Hindlimb muscle (tissue), 1 donor: Measurements from ENCODE around the gene TGFBR3L. TPM values are rescaled to one million over a fixed set of nuclear protein-coding genes. Genes with fewer than 3 reads are reported as not detected.
"Not testable (repeated sequence)": the region's sequence is repeated elsewhere in the genome, so short reads cannot be mapped to it uniquely, and the experiment has no call there.

ENCODE experiments used
- DNase-seq: peaks from one replicate; pipeline ENCODE4 v3.0.0-alpha.2; 2013
- polyA plus RNA-seq: library from polyadenylated mRNA; unstranded; fragments of 120-200 nt; gene quantifications from one replicate; pipeline ENCODE4 v1.2.1, GENCODE V29; 2013; ENCODE audit not compliant: insufficient read length

The TGFBR3L gene
- polyA plus RNA-seq, 1 donor: 0.67 TPM

- no peak for DNase-seq
These were observed 34.8 kb upstream of the TGFBR3L start for GRCh38 chr19:7879836-7880235.

GRCh38 chr19:7881910-7882309 lies 32.7 kb upstream of the TGFBR3L start:
- no peak for DNase-seq

GRCh38 chr19:7883105-7883504 lies 31.5 kb upstream of the TGFBR3L start:
- no peak for DNase-seq

- DNase-seq: no peak
These were observed 30.6 kb upstream of the TGFBR3L start for GRCh38 chr19:7883796-7884570.

GRCh38 chr19:7885818-7886217 lies 28.8 kb upstream of the TGFBR3L start:
- DNase-seq: no peak

- DNase-seq: no peak
These were observed 27.1 kb upstream of the TGFBR3L start for GRCh38 chr19:7887408-7888144.

GRCh38 chr19:7888145-7888825 lies 26.3 kb upstream of the TGFBR3L start, which contains the start of gene LRRC8E:
Gene LRRC8E (plus strand): TSS chr19:7888510. CDS start chr19:7895604, 7,094 bp downstream.
- DNase-seq: no peak

GRCh38 chr19:7888826-7889217 lies 25.8 kb upstream of the TGFBR3L start:
- DNase-seq: no peak

- DNase-seq: not testable (repeated sequence)
These were observed 21.1 kb upstream of the TGFBR3L start for GRCh38 chr19:7893362-7894101.

- DNase-seq: no peak
These were observed 19.9 kb upstream of the TGFBR3L start for GRCh38 chr19:7894612-7895309.

- no peak for DNase-seq
These were observed 19.1 kb upstream of the TGFBR3L start for GRCh38 chr19:7895565-7895964.

GRCh38 chr19:7897292-7897691 lies 17.3 kb upstream of the TGFBR3L start:
- no peak for DNase-seq

GRCh38 chr19:7898967-7899366 lies 15.7 kb upstream of the TGFBR3L start:
- no peak for DNase-seq

- no peak for DNase-seq
These were observed 14.8 kb upstream of the TGFBR3L start for GRCh38 chr19:7899751-7900378.

- DNase-seq: no peak
These were observed 14.2 kb upstream of the TGFBR3L start for GRCh38 chr19:7900401-7900870.

- no peak for DNase-seq
These were observed 13.7 kb upstream of the TGFBR3L start for GRCh38 chr19:7900931-7901330.

GRCh38 chr19:7901337-7901736 lies 13.3 kb upstream of the TGFBR3L start:
- DNase-seq: no peak

GRCh38 chr19:7902796-7903243 lies 11.8 kb upstream of the TGFBR3L start:
- no peak for DNase-seq

- peak; percentile 100 for DNase-seq
These were observed 11.2 kb upstream of the TGFBR3L start, which contains the start of gene MAP2K7 for GRCh38 chr19:7903244-7904073. Gene MAP2K7 (plus strand): TSS chr19:7903877. CDS start chr19:7903945, 68 bp downstream.
